Adipocyte (in vitro differentiated cells): ENCODE results near the gene ADAMTS8.

Source experiments
- DNase-seq: peaks from one replicate; pipeline ENCODE4 v3.0.0-alpha.2; 2015; ENCODE audit warnings: low read depth
- H3K27me3 ChIP-seq: replicated peaks from 2 replicates; pipeline ENCODE4 v1.7.0; 2013; ENCODE audit warnings: mild to moderate bottlenecking, low read length, moderate library complexity; ENCODE audit not compliant: control insufficient read depth, insufficient read depth
- H3K36me3 ChIP-seq: 2 replicates; pipeline ENCODE4 v1.7.0; 2013; ENCODE audit warnings: low read length, mild to moderate bottlenecking, moderate library complexity; ENCODE audit not compliant: control insufficient read depth, insufficient read depth, severe bottlenecking
- H3K4me1 ChIP-seq: 2 replicates; pipeline ENCODE4 v1.7.0; 2013; ENCODE audit warnings: mild to moderate bottlenecking, low read length, moderate library complexity; ENCODE audit not compliant: control insufficient read depth, insufficient read depth
- H3K4me3 ChIP-seq: 2 replicates; pipeline ENCODE4 v1.7.0; 2013; ENCODE audit warnings: mild to moderate bottlenecking, low read length, moderate library complexity
- H3K9ac ChIP-seq: 2 replicates; pipeline ENCODE4 v1.7.0; 2013; ENCODE audit warnings: mild to moderate bottlenecking, low read length, moderate library complexity
- H3K9me3 ChIP-seq: 2 replicates; pipeline ENCODE4 v1.7.0; 2013; ENCODE audit warnings: mild to moderate bottlenecking, low read length, moderate library complexity; ENCODE audit not compliant: control insufficient read depth

Gene ADAMTS8

GRCh38 chr11:130458410-130458729 is 30.0 kb upstream of the ADAMTS8 start:
- Histone ChIP-seq H3K36me3 (peaks cover 65% of the 10 kb centered on the region), H3K9me3 (no peaks in the 10 kb centered on the region), H3K27me3 (no peaks in the 10 kb centered on the region), H3K4me3 (no peak overlapping the region), H3K9ac (peak overlapping the region; percentile 73), H3K4me1 (peaks cover 54% of the 10 kb centered on the region)
- no peak for DNase-seq

- peaks cover 60% of the 10 kb centered on the region for H3K36me3 ChIP-seq
These were observed 29.4 kb upstream of the ADAMTS8 start for GRCh38 chr11:130457623-130458409.

GRCh38 chr11:130456286-130456685 is 27.9 kb upstream of the ADAMTS8 start:
- H3K4me1 ChIP-seq, result peaks cover 73% of the 10 kb centered on the region
- no peak overlapping the region for H3K4me3 ChIP-seq
- DNase-seq, result no peak
- H3K36me3 ChIP-seq, result peaks cover 44% of the 10 kb centered on the region
- H3K9ac ChIP-seq, result no peak overlapping the region
- H3K27me3 ChIP-seq, result no peaks in the 10 kb centered on the region
- no peaks in the 10 kb centered on the region for H3K9me3 ChIP-seq

More at GRCh38 chr11:130457623-130458409, 29.4 kb upstream of the ADAMTS8 start:
- H3K9me3 ChIP-seq, result no peaks in the 10 kb centered on the region
- DNase-seq, result no peak
- H3K9ac ChIP-seq, result peak overlapping the region; percentile 73
- peaks cover 59% of the 10 kb centered on the region for H3K4me1 ChIP-seq
- no peaks in the 10 kb centered on the region for H3K27me3 ChIP-seq
- peak overlapping the region; percentile 60 for H3K4me3 ChIP-seq

GRCh38 chr11:130455483-130456127 is 27.2 kb upstream of the ADAMTS8 start:
- Histone ChIP-seq H3K4me3 (peak overlapping the region; percentile 87), H3K36me3 (peaks cover 41% of the 10 kb centered on the region), H3K9ac (peak overlapping the region; percentile 44), H3K4me1 (peaks cover 80% of the 10 kb centered on the region), H3K27me3 (no peaks in the 10 kb centered on the region), H3K9me3 (no peaks in the 10 kb centered on the region)
- DNase-seq, result no peak

- DNase-seq, result no peak
- peaks cover 82% of the 10 kb centered on the region for H3K4me1 ChIP-seq
- H3K9me3 ChIP-seq, result no peaks in the 10 kb centered on the region
- H3K9ac ChIP-seq, result peak overlapping the region; percentile 93
- H3K36me3 ChIP-seq, result peaks cover 33% of the 10 kb centered on the region
- peak overlapping the region; percentile 87 for H3K4me3 ChIP-seq
- no peaks in the 10 kb centered on the region for H3K27me3 ChIP-seq
These were observed 26.3 kb upstream of the ADAMTS8 start for GRCh38 chr11:130454491-130455252.

- Histone ChIP-seq H3K4me1 (peaks cover 77% of the 10 kb centered on the region), H3K36me3 (peaks cover 20% of the 10 kb centered on the region), H3K4me3 (peak overlapping the region; percentile 87), H3K27me3 (no peaks in the 10 kb centered on the region), H3K9ac (peak overlapping the region; percentile 93), H3K9me3 (no peaks in the 10 kb centered on the region)
- DNase-seq, result no peak
These were observed 24.5 kb upstream of the ADAMTS8 start for GRCh38 chr11:130452940-130453339.

- Histone ChIP-seq H3K9ac (peak overlapping the region; percentile 93), H3K9me3 (no peaks in the 10 kb centered on the region), H3K4me1 (peaks cover 71% of the 10 kb centered on the region), H3K36me3 (peaks cover 17% of the 10 kb centered on the region), H3K4me3 (peak overlapping the region; percentile 87), H3K27me3 (no peaks in the 10 kb centered on the region)
- DNase-seq, result peak; percentile 34
These were observed 23.8 kb upstream of the ADAMTS8 start for GRCh38 chr11:130452176-130452575.

- Histone ChIP-seq H3K27me3 (no peaks in the 10 kb centered on the region), H3K4me3 (peak overlapping the region; percentile 87), H3K36me3 (peaks cover 11% of the 10 kb centered on the region), H3K9me3 (no peaks in the 10 kb centered on the region), H3K4me1 (peaks cover 64% of the 10 kb centered on the region), H3K9ac (peak overlapping the region; percentile 93)
- DNase-seq, result peak; percentile 51
These were observed 23.0 kb upstream of the ADAMTS8 start for GRCh38 chr11:130451231-130452019.

- Histone ChIP-seq H3K27me3 (no peaks in the 10 kb centered on the region), H3K9me3 (no peaks in the 10 kb centered on the region)
- DNase-seq, result peak; percentile 74
These were observed 21.8 kb upstream of the ADAMTS8 start for GRCh38 chr11:130449996-130450769.

GRCh38 chr11:130449310-130449990 is 21.0 kb upstream of the ADAMTS8 start:
- H3K4me3 ChIP-seq, result peak overlapping the region; percentile 87
- DNase-seq, result peak; percentile 49
- H3K36me3 ChIP-seq, result no peaks in the 10 kb centered on the region
- peaks cover 44% of the 10 kb centered on the region for H3K4me1 ChIP-seq
- H3K9me3 ChIP-seq, result no peaks in the 10 kb centered on the region
- H3K9ac ChIP-seq, result peak overlapping the region; percentile 93
- H3K27me3 ChIP-seq, result no peaks in the 10 kb centered on the region

More at GRCh38 chr11:130449996-130450769, 21.8 kb upstream of the ADAMTS8 start:
- peaks cover 51% of the 10 kb centered on the region for H3K4me1 ChIP-seq
- peak overlapping the region; percentile 93 for H3K9ac ChIP-seq
- peak overlapping the region; percentile 87 for H3K4me3 ChIP-seq
- H3K36me3 ChIP-seq, result peaks cover 3% of the 10 kb centered on the region
